TTC549 (cell line): Measurements from ENCODE around the gene SARS1.

Experiments used
- FAIRE-seq: peaks from 2 replicates; lab custom pipeline; 2012; peaks lifted over from hg19 to GRCh38; lab: Jason Lieb, UNC

SARS1 gene

DNA sequence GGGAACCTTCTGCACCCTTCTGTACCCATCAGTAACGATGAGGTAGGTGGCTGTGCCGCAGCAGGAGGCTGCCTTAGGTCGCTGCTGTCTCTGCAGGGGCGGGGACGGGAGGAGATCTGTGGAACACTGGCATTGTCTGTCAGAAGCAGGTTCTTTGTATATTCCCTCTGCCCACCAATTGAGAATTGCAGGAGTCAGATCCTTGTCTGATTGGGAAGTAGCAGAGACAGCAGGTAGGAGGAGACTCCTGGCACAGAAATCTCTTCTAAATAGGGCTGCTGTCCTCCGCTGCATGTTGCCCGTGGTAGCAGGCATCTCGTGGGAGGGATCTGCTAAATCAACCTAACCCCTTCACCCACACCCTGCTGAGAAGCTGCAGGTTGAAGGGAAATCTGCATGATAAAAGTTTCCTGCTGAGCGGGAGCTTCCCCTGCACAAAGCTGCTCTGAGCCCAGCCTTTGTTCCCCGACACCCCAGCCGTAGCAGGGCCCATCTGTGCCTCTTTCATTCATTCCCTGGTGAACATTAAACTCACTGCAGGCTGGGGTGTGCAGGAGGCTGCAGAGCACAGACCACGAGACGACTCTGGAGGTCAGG lies 15.9 kb downstream of the SARS1 start:
- no peak for FAIRE-seq

DNA sequence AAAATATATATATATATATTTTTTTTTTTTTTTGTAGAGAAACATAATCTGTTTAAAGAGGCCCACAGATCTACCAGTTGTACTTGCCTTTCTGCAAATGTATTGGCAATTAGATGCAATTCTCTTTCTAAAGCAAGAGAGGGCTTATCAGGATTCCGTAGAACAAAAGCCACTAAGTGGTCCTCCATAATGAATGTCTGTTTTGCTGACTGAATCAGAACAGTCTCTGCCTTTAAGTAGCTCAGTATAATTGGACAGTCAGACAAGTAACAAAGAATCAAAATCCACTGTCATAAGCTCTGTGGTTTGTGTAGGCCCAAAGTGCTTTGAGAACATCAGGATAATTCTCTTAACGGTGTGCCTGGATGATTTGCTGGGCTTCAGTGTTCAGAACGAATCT lies 17.3 kb downstream of the SARS1 start:
- FAIRE-seq, result no peak

- no peak for FAIRE-seq
Observed at GRCh38 chr1:109235137-109235536, 21.4 kb downstream of the SARS1 start.

DNA sequence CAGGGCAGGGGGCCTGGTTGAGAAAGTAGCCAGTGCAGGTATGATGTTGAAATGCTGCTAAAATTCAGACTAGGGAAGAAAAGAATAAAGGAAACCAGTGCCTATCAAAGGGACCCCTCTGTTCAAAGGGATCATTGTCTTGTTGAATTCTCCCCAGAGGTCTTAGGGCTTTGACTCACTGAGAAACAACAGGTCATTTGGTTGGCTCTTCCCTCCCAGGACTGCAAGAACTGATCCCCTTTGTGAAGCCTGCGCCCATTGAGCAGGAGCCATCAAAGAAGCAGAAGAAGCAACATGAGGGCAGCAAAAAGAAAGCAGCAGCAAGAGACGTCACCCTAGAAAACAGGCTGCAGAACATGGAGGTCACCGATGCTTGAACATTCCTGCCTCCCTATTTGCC lies 23.8 kb downstream of the SARS1 start:
- FAIRE-seq, result no peak

DNA sequence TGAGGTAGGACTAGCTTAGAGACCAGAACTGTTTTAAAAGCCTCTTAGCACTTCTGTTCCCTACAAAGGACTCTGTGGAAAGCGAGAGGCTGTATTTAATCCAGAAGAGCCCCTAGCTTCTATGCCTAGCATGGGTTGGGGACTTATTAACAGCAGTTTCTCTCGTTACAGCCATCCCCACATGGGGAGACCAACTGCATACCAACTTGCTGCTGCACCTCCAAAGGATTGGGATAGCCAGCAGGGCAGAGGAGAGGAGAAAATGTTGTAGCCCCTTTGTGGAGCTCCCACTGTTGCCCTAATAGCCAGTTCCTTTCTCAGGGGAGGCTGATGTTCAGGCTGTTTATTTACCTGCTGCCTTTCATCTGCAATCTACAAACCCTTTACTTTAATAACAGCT lies 24.7 kb downstream of the SARS1 start:
- FAIRE-seq, result no peak

DNA sequence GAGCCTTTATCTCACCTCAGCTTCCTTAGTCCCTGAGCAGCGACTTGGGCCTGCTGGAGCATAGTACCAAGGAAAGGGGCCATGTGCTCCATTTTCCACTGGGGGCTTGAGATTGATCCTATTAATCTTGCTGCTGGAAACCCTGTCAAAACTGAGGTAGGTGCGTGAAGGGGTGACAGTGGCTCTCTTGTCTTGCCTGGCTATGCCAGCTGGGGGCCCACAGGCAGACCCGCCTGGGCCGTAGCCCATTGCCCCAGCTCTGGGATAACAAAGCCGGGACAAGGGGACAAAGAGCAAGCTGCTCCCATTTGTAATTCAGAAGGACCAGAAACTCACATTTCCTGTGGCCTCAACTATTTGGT lies 25.3 kb downstream of the SARS1 start:
- FAIRE-seq, result no peak

DNA sequence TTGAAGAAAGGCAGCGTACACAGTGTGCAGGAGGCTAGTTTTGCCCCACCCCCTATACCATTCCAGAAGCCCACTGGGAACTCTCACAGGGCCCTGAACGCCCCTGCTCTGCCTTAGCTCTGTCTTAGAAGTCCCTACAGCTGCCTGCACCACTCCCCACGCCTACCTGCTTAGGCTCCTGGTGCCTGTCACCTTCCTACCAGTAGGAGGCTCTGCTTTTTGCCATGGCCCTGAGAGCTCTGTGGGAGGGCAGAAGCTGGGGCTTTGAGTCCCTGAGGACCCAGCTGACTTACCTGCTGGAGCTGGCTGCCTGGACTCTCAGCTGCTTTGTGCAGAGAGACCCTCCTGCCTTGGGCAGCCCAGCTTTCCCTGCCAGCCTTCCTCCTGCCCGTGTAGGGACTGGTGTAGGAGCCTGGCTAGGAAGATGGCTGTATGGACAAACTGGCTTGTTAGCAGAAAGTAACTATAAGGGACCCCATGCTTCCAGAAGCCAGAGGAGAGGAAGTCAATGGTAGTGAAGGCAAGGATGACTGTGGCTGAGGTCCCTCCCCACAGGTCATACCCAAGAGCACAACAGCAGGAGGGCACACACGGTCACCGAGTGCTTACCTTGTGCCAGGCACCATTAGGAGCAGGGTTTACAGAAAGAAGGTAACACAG lies 25.8 kb downstream of the SARS1 start:
- no peak for FAIRE-seq

DNA sequence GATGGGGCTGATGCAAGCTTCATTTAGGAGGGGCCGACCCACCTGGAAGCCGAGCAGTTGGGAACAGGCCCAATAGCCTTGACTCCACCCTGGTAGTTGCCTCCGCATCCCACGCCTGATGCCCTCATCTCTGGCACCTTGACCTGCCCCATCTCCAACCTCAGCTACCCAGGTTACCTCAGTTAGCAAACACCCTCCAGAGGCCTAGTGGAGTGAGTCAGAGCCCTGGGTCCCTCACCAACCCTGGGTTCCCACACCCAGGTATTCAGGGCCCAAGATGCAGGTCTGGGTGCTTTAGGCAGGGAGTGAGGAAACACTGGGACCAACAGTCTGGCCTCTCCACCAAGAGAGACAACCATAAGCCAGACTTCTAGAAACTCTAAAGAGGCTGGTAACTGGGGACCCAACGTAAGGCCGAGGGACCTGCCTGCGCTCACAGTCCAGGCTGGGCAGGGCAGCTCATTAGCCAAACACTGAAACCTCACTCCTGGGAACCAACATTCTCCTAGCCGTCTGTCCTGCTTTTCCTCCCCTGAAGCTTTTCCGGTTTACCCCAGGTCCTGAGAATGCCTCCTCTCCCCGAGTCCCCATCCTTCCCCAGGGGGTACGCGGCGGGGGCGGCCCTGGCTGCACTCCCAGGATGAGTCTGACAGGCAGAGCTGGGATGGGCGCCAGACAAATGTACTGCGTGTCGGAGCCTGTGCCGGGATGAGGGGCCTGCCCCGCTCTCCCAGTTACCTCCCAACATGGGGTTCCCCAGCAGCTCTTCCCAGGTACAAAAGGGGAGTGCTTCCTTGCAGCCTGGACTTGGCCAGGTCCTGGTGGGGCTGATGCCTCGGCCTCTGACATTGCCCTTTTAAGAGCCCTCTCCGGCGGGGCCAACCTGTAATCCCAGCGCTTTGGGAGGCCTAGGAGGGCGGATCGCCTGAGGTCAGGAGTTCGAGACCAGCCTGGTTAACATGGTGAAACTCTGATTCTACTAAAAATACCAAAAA lies 26.7 kb downstream of the SARS1 start:
- FAIRE-seq, result no peak

DNA sequence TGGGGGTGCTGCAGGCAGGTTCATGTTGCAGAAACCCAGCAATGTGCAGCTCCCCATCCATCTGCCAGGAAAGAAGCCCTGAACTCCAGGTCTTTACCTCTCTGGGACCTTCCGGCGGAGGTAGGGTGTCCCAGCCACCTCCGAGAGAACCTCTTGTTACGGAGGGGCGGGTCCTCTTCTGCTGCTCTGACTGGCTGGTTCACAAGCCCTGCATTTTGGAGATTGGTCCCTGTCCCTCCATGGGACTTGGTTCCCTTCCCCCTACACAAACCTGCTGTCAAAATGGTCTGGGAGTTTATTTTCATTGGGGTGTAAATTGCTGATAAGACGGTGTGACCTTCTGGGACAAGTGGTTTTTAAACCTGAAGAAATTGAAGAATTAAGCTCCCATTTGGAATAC lies 27.6 kb downstream of the SARS1 start:
- FAIRE-seq, result no peak

GRCh38 chr1:109241841-109242345 lies 28.2 kb downstream of the SARS1 start:
- no peak for FAIRE-seq

GRCh38 chr1:109242387-109242786 lies 28.7 kb downstream of the SARS1 start:
- FAIRE-seq, result no peak

DNA sequence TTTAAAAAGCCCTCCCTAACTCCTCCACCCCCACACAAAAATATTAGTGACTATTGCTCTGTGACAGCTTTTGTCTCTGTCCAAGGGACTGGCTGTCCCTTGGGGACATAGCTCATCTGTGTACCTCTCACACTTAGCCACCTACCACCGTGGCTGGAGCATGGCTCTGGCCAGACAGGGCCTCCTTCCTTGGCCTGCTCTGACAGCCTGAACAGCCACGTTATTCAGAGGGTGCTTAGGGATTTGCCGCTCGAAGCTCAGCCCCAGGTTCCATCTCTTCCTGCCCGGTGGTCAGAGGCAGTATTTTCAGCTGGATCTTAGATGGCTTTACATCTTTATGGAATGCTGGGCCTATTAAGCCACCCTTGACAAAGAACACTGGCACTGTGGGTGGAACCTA lies 29.5 kb downstream of the SARS1 start:
- FAIRE-seq, result no peak

DNA sequence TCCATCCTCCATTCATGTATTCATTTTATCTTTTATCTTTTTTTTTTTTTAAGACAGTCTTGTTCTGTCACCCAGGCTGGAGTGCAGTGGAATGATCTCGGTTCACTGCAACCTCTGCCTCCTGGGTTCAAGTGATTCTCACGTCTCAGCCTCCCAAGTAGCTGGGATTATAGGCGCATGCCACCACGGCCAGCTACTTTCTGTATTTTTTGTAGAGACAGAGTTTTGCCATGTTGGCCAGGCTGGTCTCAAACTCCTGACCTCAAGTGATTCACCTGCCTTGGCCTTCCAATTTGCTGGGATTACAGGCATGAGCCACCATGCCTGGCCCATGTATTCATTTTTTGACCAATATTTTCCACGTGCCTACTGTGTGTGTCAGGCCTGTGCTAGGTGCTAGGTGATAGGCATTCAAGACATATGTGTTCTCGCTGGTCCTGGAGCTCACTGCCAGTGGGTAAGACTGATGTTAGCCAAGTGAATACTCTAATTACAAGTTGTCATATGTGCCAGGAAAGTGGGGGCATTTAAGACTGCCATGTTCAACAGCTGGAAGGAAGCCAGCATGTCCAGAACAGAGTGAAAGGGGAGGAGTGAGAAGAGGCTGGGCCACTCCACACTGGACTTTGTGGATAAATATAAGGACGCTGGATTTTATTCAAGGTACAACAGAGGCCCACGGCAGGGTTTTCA lies 30.3 kb downstream of the SARS1 start:
- no peak for FAIRE-seq

- no peak for FAIRE-seq
Observed at GRCh38 chr1:109246141-109246551, 32.4 kb downstream of the SARS1 start.

GRCh38 chr1:109247401-109248365 lies 34.0 kb downstream of the SARS1 start:
- no peak for FAIRE-seq

- FAIRE-seq, result no peak
Observed at GRCh38 chr1:109248444-109248796, 34.7 kb downstream of the SARS1 start.

DNA sequence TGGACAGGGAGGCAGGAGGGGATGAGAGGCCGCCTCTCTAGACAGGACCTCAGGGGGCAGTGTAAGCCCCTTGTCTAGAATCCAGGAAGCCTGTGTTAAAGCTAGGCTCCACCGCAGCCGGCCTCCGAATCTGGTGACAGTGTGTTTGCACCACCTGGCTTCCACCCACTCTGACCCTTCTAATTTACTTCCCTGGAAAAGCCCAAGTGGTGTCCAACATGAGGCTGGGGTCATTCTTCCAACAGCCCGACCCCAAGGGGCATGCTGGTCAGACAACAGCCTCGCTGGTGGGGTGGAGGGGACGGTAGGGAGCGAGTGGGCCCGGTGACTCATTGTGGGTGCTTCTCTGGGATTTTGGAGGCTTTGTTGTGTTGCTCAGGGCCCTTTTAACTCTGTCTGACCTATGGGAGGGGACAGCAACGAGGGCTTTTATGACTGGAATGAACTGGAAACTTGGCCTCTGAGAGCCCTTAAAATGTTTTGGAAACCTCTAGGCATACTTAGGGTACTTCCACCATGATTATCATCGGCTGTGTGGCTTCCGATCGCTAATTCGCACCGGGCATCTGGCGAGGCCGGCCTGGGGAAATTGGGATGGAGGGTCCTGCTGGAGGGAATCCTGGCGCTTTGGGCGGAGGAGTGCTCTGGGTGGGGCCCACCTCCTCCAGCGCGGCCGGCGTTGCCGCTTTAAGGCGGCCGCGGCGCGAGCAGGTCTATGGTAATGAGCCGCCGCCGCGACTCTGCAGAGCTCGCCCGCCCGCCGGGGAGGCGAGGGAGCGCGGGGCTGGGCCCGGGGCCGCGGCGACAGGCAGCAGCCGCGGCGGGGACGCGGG lies 35.3 kb downstream of the SARS1 start, which contains the start of gene CELSR2:
Gene CELSR2, plus strand, starts transcription at position 743 of the 833 bp plus-strand sequence. CDS start 541 bp downstream, outside the sequence.
- no peak for FAIRE-seq

DNA sequence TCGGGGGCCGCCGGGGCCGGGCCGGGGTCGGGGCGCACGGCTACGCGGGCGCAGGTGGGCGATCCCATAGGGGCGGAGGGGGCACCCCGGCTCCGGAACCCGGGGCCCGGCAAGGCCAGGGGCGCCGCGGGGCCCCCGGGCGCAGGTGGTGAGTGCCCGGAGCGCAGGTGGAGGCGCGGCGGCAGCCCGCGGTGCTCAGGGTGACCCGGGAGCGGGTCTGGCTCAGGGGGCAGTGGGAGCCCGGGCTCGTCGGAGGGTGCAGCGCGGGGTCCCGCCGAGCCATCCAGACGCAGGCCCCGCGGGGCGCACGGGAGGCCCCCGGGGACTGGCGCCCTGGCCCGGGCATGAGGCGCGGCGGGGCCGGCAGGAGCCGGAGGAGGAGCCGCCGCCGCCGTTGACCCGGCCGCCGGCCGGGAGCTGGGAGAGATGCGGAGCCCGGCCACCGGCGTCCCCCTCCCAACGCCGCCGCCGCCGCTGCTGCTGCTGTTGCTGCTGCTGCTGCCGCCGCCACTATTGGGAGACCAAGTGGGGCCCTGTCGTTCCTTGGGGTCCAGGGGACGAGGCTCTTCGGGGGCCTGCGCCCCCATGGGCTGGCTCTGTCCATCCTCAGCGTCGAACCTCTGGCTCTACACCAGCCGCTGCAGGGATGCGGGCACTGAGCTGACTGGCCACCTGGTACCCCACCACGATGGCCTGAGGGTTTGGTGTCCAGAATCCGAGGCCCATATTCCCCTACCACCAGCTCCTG lies 36.1 kb downstream of the SARS1 start:
- no peak for FAIRE-seq

GRCh38 chr1:109250454-109251276 lies 36.9 kb downstream of the SARS1 start:
- FAIRE-seq, result no peak
